K562 (cell line): ENCODE data around the gene NAT14. TPM values are rescaled to one million over a fixed set of nuclear protein-coding genes. Genes with fewer than 3 reads are reported as not detected.
A peak's percentile ranks its signal among the peaks of the same experiment; 100 is the strongest.

ENCODE experiments used
- ELF1 ChIP-seq: fragments of 200-800 bp; sonication (Bioruptor generic); IDR thresholded peaks from 2 replicates; pipeline ENCODE4 v1.6.1; 2016; ENCODE audit warnings: missing genetic modification characterization, missing compliant biosample characterization
- SMARCB1 ChIP-seq: IDR thresholded peaks from 2 replicates; pipeline ENCODE4 v1.6.1; 2011; ENCODE audit warnings: improper control_type of control experiment, low read depth; ENCODE audit not compliant: insufficient read length
- SP1 ChIP-seq: sonication (generic); formaldehyde crosslinking; IDR thresholded peaks from 2 replicates; pipeline ENCODE4 v1.8.1; 2022; ENCODE audit warnings: mild to moderate bottlenecking, missing genetic modification reagents
- ZNF408 ChIP-seq: fragments of 250-450 bp; sonication (Bioruptor Pico); IDR thresholded peaks from 2 replicates; pipeline ENCODE4 v1.4.0; 2020; ENCODE audit warnings: low read depth, mild to moderate bottlenecking, moderate library complexity
- ZNF445 ChIP-seq: fragments of 250-450 bp; sonication (Bioruptor Pico); IDR thresholded peaks from 2 replicates; pipeline ENCODE4 v1.4.0; 2020; ENCODE audit warnings: low read depth, mild to moderate bottlenecking, moderate library complexity
- polyA plus RNA-seq, 8 experiments: library from polyadenylated mRNA; depleted of rRNA in 4 of 8; stranded (reverse) in 5 of 8; unstranded in 3 of 8; fragments of >200 nt; fragmentation: Nextera tagmentation in 2 of 8; fragmentation: Illumina TruSeq in 1 of 8; extraction: Ambion mirVana in 2 of 8; extraction: Trizol in 1 of 8; gene quantifications; 2 replicates each; pipeline versions ENCODE4 v1.2.1 to v1.2.3, GENCODE V29; 2011 to 2014; ENCODE audit warnings: inconsistent platforms in 1 of 8, missing spikeins in 1 of 8
- total RNA-seq, 7 experiments: library from RNA; depleted of rRNA in 6 of 7; stranded (reverse); fragments of >200 nt in 6 of 7; fragmentation: Illumina TruSeq in 2 of 7; extraction: Trizol in 2 of 7; gene quantifications; 2 replicates each; pipeline versions ENCODE4 v1.2.1 to v1.2.3, GENCODE V29; 2011 to 2021; ENCODE audit warnings: low replicate concordance in 1 of 7
- TF ChIP-seq, protein P1 (sequence below): fragments of 200-600 bp; sonication (generic); IDR thresholded peaks from one replicate; pipeline ENCODE4 v1.6.1; 2012; ENCODE audit warnings: mild to moderate bottlenecking, low read depth, low read length, inconsistent platforms
- TF ChIP-seq, protein P2 (sequence below): fragments of 450-650 bp; IDR thresholded peaks from 2 replicates; pipeline ENCODE4 v1.6.1; 2016; ENCODE audit warnings: missing biosample characterization, missing genetic modification characterization
- TF ChIP-seq, protein P3 (sequence below): IDR thresholded peaks from 3 replicates; pipeline ENCODE4 v1.6.1; 2011; ENCODE audit warnings: borderline replicate concordance, mild to moderate bottlenecking, moderate library complexity; ENCODE audit not compliant: insufficient read length; ENCODE audit errors: extremely low read depth
- TF ChIP-seq, protein P4 (sequence below): sonication (generic); formaldehyde crosslinking; IDR thresholded peaks from 2 replicates; pipeline ENCODE4 v1.8.1; 2022; ENCODE audit warnings: missing genetic modification reagents

Gene NAT14
- total and polyA plus RNA-seq, 9 of the 15 experiments (the other 6 are each of a cell fraction or from before 2014, with no cell fraction given), result 2.4 to 77.0 (median 26.7) TPM

DNA sequence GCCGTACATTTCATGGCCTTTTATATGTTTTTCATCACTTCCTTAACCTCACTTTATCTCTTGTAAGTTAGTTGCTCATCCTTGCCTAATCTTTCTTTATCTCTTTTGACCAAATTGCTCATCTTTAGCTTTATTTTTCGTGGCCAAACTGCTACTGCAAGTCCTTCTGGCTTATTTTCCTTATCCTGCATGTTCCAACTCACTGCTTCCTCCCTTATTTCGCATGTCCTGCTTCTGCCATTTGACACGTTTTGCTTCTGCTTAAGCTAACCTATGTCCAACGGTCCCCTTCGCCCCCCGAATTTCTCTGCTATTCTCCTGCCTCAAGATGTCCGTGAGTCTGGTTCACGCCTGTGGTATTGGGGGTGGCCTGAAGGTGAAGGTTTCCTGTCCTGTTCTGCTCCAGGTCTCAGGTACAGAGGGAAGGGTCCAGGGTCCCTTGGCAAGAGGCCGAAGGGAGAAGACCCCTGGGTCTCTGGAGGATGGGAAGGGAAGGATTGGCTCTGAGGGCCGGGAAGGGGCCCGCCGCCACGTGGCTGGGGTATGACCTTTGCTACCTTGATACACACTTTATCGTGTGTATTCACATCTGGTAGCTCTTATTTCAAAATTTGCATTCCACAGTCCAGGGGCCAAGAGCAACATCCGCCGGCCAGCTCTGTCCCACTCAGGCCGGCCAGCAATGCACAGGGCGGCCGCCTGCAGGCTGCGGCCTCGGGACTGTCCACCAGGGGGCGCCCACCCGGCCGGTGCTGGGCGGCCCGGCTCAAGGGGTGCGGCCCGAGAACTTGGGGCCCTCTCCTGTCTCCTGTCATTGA is 17.5 kb upstream of the NAT14 start (continued):
- TF ChIP-seq, protein P1, sequence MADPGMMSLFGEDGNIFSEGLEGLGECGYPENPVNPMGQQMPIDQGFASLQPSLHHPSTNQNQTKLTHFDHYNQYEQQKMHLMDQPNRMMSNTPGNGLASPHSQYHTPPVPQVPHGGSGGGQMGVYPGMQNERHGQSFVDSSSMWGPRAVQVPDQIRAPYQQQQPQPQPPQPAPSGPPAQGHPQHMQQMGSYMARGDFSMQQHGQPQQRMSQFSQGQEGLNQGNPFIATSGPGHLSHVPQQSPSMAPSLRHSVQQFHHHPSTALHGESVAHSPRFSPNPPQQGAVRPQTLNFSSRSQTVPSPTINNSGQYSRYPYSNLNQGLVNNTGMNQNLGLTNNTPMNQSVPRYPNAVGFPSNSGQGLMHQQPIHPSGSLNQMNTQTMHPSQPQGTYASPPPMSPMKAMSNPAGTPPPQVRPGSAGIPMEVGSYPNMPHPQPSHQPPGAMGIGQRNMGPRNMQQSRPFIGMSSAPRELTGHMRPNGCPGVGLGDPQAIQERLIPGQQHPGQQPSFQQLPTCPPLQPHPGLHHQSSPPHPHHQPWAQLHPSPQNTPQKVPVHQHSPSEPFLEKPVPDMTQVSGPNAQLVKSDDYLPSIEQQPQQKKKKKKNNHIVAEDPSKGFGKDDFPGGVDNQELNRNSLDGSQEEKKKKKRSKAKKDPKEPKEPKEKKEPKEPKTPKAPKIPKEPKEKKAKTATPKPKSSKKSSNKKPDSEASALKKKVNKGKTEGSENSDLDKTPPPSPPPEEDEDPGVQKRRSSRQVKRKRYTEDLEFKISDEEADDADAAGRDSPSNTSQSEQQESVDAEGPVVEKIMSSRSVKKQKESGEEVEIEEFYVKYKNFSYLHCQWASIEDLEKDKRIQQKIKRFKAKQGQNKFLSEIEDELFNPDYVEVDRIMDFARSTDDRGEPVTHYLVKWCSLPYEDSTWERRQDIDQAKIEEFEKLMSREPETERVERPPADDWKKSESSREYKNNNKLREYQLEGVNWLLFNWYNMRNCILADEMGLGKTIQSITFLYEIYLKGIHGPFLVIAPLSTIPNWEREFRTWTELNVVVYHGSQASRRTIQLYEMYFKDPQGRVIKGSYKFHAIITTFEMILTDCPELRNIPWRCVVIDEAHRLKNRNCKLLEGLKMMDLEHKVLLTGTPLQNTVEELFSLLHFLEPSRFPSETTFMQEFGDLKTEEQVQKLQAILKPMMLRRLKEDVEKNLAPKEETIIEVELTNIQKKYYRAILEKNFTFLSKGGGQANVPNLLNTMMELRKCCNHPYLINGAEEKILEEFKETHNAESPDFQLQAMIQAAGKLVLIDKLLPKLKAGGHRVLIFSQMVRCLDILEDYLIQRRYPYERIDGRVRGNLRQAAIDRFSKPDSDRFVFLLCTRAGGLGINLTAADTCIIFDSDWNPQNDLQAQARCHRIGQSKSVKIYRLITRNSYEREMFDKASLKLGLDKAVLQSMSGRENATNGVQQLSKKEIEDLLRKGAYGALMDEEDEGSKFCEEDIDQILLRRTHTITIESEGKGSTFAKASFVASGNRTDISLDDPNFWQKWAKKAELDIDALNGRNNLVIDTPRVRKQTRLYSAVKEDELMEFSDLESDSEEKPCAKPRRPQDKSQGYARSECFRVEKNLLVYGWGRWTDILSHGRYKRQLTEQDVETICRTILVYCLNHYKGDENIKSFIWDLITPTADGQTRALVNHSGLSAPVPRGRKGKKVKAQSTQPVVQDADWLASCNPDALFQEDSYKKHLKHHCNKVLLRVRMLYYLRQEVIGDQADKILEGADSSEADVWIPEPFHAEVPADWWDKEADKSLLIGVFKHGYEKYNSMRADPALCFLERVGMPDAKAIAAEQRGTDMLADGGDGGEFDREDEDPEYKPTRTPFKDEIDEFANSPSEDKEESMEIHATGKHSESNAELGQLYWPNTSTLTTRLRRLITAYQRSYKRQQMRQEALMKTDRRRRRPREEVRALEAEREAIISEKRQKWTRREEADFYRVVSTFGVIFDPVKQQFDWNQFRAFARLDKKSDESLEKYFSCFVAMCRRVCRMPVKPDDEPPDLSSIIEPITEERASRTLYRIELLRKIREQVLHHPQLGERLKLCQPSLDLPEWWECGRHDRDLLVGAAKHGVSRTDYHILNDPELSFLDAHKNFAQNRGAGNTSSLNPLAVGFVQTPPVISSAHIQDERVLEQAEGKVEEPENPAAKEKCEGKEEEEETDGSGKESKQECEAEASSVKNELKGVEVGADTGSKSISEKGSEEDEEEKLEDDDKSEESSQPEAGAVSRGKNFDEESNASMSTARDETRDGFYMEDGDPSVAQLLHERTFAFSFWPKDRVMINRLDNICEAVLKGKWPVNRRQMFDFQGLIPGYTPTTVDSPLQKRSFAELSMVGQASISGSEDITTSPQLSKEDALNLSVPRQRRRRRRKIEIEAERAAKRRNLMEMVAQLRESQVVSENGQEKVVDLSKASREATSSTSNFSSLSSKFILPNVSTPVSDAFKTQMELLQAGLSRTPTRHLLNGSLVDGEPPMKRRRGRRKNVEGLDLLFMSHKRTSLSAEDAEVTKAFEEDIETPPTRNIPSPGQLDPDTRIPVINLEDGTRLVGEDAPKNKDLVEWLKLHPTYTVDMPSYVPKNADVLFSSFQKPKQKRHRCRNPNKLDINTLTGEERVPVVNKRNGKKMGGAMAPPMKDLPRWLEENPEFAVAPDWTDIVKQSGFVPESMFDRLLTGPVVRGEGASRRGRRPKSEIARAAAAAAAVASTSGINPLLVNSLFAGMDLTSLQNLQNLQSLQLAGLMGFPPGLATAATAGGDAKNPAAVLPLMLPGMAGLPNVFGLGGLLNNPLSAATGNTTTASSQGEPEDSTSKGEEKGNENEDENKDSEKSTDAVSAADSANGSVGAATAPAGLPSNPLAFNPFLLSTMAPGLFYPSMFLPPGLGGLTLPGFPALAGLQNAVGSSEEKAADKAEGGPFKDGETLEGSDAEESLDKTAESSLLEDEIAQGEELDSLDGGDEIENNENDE, result no peak
- peak; percentile 79 for TF ChIP-seq SP1 (CRISPR knock-in tag)
- TF ChIP-seq ZNF445 (CRISPR knock-in tag), result no peak
- TF ChIP-seq, protein P2, sequence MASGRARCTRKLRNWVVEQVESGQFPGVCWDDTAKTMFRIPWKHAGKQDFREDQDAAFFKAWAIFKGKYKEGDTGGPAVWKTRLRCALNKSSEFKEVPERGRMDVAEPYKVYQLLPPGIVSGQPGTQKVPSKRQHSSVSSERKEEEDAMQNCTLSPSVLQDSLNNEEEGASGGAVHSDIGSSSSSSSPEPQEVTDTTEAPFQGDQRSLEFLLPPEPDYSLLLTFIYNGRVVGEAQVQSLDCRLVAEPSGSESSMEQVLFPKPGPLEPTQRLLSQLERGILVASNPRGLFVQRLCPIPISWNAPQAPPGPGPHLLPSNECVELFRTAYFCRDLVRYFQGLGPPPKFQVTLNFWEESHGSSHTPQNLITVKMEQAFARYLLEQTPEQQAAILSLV (tag), result no peak
- TF ChIP-seq, protein P3, sequence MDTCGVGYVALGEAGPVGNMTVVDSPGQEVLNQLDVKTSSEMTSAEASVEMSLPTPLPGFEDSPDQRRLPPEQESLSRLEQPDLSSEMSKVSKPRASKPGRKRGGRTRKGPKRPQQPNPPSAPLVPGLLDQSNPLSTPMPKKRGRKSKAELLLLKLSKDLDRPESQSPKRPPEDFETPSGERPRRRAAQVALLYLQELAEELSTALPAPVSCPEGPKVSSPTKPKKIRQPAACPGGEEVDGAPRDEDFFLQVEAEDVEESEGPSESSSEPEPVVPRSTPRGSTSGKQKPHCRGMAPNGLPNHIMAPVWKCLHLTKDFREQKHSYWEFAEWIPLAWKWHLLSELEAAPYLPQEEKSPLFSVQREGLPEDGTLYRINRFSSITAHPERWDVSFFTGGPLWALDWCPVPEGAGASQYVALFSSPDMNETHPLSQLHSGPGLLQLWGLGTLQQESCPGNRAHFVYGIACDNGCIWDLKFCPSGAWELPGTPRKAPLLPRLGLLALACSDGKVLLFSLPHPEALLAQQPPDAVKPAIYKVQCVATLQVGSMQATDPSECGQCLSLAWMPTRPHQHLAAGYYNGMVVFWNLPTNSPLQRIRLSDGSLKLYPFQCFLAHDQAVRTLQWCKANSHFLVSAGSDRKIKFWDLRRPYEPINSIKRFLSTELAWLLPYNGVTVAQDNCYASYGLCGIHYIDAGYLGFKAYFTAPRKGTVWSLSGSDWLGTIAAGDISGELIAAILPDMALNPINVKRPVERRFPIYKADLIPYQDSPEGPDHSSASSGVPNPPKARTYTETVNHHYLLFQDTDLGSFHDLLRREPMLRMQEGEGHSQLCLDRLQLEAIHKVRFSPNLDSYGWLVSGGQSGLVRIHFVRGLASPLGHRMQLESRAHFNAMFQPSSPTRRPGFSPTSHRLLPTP, result no peak
- TF ChIP-seq SMARCB1, result no peak
- no peak for TF ChIP-seq ZNF408
- no peak; the same call in 1 of the 2 replicates for TF ChIP-seq ELF1 (tag)
- TF ChIP-seq, protein P4, sequence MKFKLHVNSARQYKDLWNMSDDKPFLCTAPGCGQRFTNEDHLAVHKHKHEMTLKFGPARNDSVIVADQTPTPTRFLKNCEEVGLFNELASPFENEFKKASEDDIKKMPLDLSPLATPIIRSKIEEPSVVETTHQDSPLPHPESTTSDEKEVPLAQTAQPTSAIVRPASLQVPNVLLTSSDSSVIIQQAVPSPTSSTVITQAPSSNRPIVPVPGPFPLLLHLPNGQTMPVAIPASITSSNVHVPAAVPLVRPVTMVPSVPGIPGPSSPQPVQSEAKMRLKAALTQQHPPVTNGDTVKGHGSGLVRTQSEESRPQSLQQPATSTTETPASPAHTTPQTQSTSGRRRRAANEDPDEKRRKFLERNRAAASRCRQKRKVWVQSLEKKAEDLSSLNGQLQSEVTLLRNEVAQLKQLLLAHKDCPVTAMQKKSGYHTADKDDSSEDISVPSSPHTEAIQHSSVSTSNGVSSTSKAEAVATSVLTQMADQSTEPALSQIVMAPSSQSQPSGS (CRISPR knock-in tag), result no peak
